GM19025 (cell line): ENCODE results near the gene CRB3.

ENCODE experiments used
- ATAC-seq: cut with Tn5 transposase; IDR thresholded peaks from one replicate; pipeline ENCODE4 v1.9.1; 2021; ENCODE audit warnings: mild to moderate bottlenecking, low read depth, moderate library complexity; ENCODE audit not compliant: unreplicated experiment

Gene CRB3

DNA sequence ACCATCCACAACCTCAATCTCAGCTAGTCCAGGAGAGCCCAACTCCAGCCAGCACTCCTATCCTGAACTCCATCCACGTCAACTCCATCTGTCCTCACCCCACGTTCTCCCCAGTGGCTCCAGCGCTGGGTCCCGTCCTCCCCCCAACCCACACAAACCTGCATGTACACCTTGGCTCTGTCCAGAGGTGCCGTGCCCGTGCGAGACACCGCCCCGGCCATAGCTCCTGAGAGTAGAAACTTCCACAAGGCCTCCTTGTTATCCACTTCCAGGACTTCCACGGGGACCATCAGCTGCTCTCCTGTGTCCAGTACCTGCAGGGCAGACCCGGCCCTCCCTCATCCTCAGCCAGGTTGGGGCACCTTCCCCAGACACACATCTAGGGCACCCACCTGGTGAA is 32.2 kb upstream of the CRB3 start:
- no peak for ATAC-seq

DNA sequence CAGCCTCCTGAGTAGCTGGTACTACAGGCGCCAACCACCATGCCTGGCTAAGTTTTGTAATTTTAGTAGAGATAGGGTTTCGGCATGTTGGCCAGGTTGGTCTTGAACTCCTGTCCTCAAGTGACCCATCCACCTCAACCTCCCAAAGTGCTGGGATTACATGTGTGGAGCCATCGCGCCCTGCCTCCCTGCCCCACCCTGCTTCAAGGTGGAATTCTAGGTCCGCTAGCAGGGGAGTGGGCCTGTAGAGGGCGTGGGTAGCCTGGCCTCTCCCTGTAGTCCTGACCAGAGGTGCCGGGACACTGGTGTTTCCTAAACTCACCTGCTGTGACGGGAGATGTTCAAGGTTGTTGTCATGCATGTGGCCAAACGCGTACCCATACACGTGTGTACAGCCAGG is 30.9 kb upstream of the CRB3 start:
- ATAC-seq: no peak

DNA sequence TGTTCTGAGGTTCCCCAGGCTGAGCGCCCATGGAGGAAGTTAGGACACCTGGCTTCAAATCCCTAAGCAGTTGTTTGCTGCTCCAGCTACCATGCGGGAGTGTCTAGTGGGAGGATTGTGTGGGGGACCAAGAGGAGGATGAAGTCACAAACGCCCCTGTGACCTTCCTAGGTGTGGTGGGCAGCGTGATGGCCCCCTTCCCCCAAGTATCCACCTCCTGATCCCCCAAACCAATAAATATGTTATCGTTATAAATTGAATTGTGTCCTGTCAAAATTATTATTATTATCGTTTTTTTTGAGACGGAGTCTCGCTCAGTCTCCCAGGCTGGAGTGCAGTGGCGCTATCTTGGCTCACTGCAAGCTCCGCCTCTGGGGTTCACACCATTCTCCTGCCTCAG is 30.4 kb upstream of the CRB3 start, which contains the start of gene SLC25A41:
SLC25A41 (minus strand) TSS at position 101 of the 400 bp plus-strand sequence; CDS start at position 31, 70 bp downstream.
- no peak for ATAC-seq

DNA sequence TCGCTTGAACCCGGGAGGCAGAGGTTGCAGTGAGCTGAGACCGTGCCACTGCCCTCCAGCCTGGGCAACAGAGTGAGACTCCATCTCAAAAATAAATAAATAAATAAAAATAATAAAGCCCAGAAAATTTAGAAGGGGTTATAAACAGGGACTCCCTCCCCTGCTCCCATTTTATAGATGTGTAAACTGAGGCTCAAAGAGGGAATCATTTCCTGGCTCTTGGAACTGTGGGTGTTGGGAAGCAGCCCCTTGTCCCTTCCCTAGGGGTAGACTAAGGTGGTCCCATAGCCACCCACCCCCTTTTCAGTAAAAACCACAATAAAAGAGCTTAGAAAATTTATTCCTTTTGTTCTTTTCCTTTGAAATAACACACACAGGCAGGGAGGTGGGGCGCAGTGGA is 24.3 kb upstream of the CRB3 start:
- ATAC-seq: no peak

DNA sequence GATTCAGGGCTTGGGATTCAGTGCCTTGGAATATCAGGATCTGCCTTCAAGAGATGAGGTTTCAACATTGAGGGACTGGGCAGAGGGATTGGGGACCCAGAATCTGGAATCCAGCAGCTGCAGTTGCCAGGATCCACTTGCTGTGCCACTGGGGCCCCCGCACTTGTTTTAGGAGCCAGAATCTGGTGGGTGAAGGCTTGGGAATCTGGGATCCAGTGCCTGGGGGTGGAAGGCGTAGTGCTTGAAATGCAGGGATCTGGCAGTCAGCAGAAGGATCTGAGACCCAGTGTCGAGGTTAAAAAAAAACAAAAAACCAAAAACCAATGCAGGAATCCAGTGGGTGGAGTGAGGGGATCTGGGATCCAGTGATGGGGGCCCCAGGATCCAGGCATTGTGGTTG is 23.2 kb upstream of the CRB3 start:
- ATAC-seq: no peak

DNA sequence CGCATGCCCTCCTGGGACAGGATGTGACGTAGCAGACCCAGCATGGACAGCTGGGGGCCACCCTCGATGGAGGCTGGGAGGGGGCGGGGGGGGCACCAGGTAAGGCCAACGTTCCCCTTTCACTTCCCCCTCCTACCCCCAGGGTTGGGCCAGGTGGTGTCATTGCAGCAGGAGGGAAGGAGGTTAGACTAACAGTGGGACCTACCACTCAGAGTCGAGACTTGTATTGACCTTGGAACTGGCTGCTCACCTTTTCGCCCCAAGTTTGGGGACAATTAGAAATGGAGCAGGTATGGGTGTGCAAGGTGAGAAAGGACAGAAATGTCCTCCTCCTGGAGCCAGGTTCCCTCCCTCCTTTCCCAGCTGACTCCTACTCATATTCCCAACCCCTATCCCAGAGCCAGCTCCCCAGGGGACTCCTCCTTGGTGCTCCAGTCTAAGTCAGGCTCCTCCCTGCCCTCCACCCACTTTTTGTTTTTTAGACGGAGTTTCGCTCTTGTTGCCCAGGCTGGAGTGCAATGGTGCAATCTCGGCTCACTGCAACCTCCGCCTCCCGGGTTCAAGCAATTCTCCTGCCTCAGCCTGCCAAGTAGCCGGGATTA is 21.9 kb upstream of the CRB3 start:
- no peak for ATAC-seq

DNA sequence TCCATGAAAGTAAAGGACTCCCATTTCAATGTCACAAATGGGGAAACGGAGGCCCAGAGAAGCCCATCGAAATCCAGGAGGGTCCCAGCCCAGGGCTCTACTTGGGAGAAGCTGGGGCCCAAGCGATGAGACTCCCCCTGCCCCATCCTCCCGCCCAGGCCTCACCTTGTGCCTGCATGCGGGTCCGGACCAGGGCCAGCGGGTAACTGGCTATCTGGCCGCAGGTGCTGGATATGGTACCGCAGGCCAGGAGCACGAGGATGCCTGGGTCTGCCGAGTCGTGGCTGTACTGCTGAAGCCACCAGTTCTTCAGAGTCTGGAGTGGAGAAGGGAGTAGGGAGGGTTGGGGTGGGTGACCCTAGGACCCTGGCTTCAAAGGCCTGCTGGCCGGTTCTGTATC is 20.1 kb upstream of the CRB3 start:
- ATAC-seq: no peak

DNA sequence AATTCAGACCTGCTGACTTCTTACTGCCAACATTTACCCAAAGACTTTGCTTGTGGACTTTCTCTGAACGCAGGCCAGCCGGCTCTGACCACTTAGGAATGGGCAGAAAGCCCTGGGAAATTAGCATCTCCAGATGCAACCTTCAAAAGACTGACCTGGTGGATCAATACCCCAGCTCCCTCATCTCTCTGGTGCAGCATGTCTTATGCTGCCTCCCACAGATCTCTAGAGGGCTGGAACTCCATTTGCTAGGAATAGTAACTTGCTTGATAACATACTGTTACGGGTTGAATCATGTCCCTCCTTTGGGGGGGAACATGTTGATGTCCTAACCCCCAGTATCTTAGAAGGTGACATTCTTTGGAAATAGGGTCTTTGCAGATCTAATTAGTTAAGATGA is 17.6 kb upstream of the CRB3 start:
- no peak for ATAC-seq

DNA sequence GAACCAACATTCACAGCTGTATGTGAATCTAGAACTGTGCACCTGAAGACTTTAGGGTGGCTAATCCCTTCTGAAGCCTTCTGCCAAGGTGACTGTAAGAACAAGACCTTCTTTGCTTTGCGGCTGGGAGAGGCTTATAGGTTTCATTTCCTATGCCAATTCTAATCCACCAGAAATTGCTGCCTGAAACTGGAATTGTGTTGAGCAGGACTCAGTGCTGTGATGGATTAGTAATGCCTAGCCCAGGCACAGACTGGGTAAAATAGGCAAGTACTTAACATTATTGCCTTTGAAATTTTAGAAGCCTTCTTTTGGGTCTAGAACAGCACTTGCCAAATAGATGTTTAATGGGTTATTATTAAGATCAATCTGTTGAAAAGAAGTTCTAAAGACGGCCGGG is 16.0 kb upstream of the CRB3 start:
- no peak for ATAC-seq

DNA sequence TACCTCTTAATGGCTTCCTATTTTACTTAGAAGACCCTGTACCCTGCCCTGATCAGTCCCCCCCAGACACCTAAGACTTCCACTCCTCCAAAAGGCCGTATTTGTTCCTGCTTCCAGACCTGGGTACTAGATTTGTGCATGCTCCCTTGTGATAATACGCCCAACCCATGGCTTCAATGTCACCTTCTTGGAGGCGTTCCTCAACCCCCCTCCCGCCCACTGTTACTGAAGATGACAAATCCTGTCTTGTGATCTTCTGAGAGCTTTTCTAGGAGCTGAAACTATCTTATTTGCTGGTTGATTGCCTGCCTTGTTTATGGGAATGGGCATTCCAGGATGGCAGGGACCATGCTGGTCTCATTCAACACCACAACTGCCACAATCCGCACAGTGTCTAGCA is 13.9 kb upstream of the CRB3 start:
- ATAC-seq: no peak

DNA sequence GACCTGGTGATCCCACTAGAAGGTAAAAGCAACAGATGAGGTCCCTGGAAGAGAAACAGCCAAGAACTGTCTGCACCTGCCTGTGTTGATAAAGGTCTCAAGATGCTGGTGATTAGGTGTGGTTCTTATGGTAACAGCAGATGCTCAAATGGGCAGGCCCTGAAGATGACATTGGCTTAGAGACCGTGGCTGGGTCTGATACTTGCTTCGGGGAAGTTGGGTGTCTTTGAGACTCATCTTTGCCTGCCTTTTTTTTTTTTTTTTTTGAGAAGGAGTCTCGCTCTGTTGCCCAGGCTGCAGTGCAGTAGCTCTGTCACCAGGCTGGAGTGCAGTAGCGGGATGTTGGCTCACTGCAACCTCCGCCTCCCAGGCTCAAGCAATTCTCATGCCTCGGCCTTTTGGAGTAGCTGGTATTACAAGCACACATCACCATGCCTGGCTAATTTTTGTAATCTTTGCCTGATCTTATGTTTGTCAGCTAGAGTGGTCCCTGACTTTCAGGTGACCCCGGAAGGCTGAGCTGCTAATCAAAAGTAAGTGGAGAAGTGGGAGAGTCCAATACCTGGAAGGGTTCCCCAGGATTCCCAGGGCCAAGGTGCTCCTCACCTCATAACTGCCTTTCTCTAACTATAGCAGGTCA is 12.4 kb upstream of the CRB3 start:
- no peak for ATAC-seq

DNA sequence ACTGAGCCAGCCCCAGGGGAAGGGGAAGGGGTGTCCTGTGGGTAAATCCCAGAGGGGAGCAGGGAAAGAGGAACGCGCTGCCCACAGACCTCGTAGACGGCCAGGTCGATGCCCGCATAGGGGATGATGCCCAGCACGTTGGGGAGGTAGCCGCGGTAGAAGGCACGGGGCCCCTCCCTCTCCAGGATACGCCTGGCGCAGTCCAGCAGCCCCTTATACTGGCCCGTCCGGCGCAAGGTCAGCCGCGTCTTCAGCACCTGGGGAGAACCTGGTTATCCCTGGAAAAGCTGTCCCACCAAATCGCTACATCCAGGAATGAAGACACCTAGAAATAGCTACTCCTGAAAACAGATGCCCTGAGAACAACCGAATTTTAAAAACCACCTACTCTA is 11.9 kb upstream of the CRB3 start:
- no peak for ATAC-seq

DNA sequence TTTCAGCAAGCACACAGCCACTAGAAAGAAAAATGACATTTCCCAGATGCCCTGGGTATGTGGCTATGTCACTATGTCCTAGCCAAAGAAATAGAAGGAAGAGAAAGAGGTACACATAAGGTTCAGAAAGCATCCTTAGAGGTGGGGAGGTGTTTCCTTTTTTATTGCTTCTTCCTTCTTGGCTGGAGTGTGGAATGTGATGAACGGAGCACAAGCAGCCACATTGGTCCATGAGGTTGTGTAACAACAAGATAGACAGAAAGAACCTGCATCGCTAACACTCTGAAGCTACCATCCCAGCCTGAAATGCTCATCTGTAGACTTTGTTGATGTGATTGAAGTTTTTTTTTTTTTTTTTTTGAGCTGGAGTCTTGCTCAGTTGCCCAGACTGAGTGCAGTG is 11.2 kb upstream of the CRB3 start:
- ATAC-seq: no peak

DNA sequence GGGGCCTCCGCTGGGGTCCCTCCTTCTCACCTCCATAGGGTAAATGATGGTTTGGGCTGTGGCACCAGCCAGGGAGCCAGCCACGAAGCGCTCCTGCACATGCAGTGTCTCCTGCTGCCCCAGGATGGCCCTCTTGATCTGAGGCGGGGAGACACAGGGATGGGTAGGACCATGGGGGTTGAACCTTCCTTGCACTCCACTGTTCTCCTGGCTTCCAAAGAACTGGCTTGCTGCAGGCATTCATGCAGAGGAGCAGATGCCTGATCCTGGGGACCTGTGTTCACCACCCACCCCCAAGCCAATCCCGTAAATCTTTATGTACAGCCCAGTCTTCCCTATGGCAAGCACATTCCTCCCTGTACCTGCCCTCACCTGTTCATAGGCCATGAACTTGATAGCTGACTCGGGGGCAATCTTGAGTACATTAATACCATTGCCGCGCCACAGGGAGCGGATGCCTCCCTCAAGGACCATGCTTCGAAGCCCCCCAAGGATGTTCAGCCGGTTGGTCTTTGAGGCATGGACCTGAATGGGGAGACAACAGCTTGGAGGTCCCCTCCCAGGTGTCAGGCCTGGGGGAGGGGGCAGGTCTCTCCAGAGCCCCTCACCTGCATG is 10.0 kb upstream of the CRB3 start:
- ATAC-seq: no peak

DNA sequence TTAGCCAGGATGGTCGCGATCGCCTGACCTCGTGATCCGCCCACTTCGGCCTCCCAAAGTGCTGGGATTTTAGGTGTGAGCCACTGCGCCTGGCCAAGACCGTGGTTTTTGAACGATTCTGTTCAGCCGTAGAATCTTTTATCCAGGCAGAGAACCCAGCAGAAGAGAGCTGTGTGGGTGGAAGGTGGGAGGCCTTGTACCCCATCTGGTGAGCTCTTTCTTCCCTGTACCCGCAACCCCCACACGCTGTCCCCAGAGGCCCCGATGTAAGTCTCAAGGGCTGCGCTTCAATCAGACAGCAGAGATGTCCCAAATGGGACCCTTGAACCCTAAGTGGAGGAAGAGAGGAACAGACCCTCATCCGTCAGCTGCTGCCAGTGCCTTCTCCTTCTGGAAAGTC is 8.1 kb upstream of the CRB3 start:
- no peak for ATAC-seq

DNA sequence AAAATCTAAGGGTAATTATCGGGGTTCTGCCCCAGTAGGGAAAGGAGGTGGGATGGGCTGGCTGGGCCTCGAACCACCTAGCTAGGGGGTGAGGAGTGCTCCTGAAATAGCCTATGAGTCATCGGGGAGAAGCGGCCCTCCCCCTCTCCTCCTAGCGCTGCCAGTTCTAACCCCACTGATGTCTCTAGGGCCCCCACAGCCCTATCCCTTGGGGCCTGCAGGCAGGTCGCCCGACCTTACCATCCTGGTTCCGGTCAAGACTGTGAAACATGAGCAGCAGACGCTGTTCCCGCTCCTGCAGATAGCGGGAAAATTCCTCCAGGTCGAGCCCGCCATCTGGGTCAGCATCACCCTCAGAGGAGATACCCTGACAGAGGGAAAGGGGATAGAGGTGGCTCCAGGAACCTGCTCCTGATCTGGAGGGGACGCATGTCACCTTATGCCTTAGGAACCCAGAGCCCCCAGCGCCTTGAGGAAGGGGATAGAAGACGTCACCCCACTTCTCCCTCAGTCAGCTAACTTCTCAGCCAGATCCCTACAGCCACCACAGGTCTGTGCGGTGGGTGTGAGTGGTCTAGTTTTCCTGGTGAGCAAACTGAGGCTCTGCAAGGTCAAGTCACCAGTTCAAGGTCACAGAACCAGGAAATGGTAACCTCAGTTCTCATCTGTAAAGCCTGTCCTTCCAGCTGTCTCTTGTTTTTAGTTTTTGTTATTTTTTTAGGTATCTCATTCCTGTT is 5.9 kb upstream of the CRB3 start:
- no peak for ATAC-seq

DNA sequence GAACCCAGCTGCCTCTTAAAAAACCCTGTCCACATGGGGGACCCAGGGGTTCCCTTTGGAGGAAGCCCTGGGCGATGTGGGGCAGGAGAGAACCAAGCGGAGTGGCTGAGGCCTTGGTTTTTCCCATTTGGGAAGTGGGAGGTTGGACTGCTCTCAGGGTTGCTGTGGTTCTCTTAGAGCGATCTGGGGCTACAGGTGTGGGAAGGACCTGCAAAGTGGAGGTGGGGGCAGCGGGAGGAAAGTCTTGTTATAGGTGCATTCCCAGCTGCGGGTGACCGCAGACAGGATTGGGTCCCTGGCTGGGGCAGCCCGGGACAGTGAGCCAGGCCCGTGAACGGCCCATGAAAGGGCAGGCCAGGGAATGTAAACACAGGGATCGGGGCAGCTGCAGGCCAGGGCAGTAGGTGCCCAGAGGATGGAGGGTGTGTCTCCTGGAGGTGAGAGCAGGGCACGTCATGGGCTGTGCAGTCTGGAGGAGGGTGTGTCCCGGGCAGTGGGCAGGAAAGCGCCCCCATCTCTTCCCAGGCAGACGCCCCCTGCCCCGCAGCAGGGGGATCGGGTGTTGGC is 5.3 kb upstream of the CRB3 start:
- ATAC-seq: no peak

DNA sequence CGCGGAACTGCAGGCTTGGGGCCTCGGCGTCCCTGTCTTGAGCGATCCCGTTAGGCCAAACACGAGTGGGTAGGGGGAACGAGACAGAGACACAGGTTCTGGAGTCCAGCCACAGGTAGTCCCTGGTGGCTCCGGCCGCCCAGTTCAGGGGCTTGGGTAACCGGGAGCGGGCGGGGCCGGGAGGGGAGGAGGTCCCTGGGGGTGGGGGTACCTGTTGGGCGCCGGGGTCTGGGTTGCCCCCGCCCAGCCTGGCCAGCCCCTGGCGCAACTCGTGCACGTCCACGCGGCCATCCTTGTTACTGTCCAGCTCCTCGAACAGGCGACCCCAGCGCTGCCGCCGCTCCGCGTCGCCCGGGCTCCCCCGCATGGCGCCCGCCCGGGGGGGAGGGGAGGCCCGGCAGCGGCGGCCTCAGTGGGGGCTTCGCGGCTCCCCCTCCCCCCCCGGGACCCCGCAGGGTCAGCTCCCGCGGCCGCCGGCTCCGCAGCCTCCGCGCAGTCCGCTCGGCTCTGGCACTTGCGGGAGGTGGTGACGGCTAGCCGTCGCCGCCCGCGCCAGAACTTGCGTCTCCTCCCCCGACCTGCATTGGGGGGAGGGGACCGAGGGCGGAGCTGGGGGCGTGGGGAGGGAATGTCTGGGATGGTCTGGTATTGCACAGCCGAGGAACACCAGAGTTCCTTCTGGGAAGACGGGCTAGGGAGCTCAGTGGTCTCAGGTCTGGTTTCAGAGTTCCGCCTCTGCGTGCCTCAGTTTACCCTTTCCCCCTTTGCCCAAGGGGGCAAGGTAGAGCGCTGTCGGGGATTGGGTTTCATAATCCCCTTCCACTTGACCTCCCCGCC is 4.6 kb upstream of the CRB3 start, which contains the start of gene SLC25A23:
SLC25A23 (minus strand) TSS at position 531 of the 837 bp plus-strand sequence; CDS start at position 367, 164 bp downstream.
- ATAC-seq: no peak

DNA sequence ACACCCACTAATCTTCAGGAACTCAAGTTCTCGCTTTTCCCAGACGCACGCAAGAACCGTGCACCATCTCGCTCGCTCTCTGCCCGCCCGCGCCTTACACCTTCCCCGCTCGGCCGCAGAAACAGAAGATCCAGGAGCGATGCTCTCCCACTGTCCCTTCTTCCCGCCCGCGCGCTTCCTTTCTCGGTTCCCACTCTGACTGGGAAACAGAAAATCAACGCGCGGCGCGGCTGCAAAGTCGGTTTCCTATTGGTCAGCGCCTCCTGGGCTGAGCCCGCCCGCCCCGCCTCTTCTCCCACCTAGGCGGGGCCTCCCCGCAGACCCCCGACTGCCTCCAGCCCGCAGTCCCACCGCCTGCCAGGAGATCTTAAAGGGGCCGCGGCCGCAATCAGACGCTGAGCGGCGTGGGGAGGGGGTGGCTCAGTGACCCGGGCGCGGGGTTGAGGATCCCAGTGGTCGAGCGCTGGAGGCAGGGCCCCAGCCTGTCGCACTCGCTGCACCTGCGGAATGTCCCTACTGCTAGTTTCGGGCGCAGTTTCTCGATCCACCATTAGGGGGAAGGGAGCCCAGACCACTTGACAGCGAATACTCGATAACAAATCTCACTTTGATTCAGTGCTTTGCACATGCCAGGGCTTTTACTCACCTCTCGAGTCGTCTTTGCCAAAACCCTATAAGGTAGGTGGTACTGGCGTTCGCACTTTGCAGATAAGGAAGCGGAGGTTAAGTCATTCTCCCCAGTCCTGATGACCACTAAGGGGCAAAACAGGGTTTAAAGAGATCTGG is 3.8 kb upstream of the CRB3 start:
- peak; percentile 70 for ATAC-seq
